IMR-90 (cell line): ENCODE data around the gene OSBPL2. TPM values are rescaled to one million over a fixed set of nuclear protein-coding genes. Genes with fewer than 3 reads are reported as not detected.

ENCODE experiments used
- ATAC-seq: fragments of 200-7000 bp; cut with Tn5 transposase; 2 replicates; pipeline ENCODE4 v1.9.1; 2020; ENCODE audit warnings: low read depth, mild to moderate bottlenecking, moderate library complexity
- BruUV-seq: library from RNA; stranded (reverse); fragments of 400-500 nt; replicated peaks from 2 replicates; lab custom pipeline; 2021; lab: Mats Ljungman, UMichigan
- CTCF ChIA-PET: fragments of 300-600 bp; formaldehyde crosslinking; extraction: SDS; loops from one replicate; lab custom pipeline; 2021; ENCODE audit warnings: antibody characterized with exemption; lab: Yijun Ruan, JAX
- POLR2A ChIA-PET: fragments of 300-600 bp; sonication (Branson Sonifier 250); formaldehyde crosslinking; loops from one replicate; lab custom pipeline; 2022; ENCODE audit warnings: antibody characterized with exemption; ENCODE audit not compliant: unreplicated experiment; lab: Charles Lee
- DNase-seq: peaks from one replicate; pipeline ENCODE4 v3.0.0; 2013
- H2AFZ ChIP-seq: replicated peaks from 2 replicates; pipeline ENCODE3; 2013; ENCODE audit warnings: low read length, mild to moderate bottlenecking; ENCODE audit not compliant: poor library complexity
- H2AK5ac ChIP-seq: 2 replicates; pipeline ENCODE4 v1.6.1; 2013; ENCODE audit warnings: low read depth, low read length, inconsistent platforms
- H2AK9ac ChIP-seq: replicated peaks from 2 replicates; pipeline ENCODE3; 2013; ENCODE audit warnings: mild to moderate bottlenecking, low read depth, low read length, moderate library complexity; ENCODE audit not compliant: poor library complexity
- H2BK120ac ChIP-seq: 2 replicates; pipeline ENCODE4 v1.6.1; 2013; ENCODE audit warnings: low read depth, low read length, inconsistent platforms
- H2BK15ac ChIP-seq: 3 replicates; pipeline ENCODE4 v1.6.1; 2013; ENCODE audit warnings: low read depth, low read length, inconsistent platforms
- H2BK20ac ChIP-seq: 2 replicates; pipeline ENCODE4 v1.6.1; 2013; ENCODE audit warnings: low read depth, mild to moderate bottlenecking, inconsistent platforms, low read length, moderate library complexity
- H2BK5ac ChIP-seq: 2 replicates; pipeline ENCODE4 v1.6.1; 2013; ENCODE audit warnings: mild to moderate bottlenecking, low read depth, low read length, inconsistent platforms; ENCODE audit not compliant: poor library complexity, severe bottlenecking
- H3K14ac ChIP-seq: replicated peaks from 2 replicates; pipeline ENCODE4 v1.6.1; 2013; ENCODE audit warnings: low read depth, low read length, inconsistent platforms
- H3K18ac ChIP-seq: 2 replicates; pipeline ENCODE4 v1.6.1; 2013; ENCODE audit warnings: low read depth, low read length, control low read depth
- H3K23ac ChIP-seq: 2 replicates; pipeline ENCODE4 v1.6.1; 2013; ENCODE audit warnings: low read depth, low read length, inconsistent platforms
- H3K27ac ChIP-seq: 2 replicates; pipeline ENCODE4 v1.5.1; 2013; ENCODE audit warnings: mild to moderate bottlenecking, control low read depth, low read length; ENCODE audit not compliant: insufficient read depth
- H3K27me3 ChIP-seq: 2 replicates; pipeline ENCODE4 v1.6.1; 2013; ENCODE audit warnings: low read length; ENCODE audit not compliant: control insufficient read depth, insufficient read depth
- H3K36me3 ChIP-seq: 2 replicates; pipeline ENCODE4 v1.6.1; 2013; ENCODE audit warnings: low read length, mixed read lengths; ENCODE audit not compliant: control insufficient read depth, insufficient read depth
- H3K4ac ChIP-seq: 2 replicates; pipeline ENCODE4 v1.6.1; 2013; ENCODE audit warnings: low read depth, low read length, inconsistent platforms
- H3K4me1 ChIP-seq: 2 replicates; pipeline ENCODE4 v1.6.1; 2013; ENCODE audit warnings: low read length, mixed read lengths; ENCODE audit not compliant: control insufficient read depth, insufficient read depth
- H3K4me2 ChIP-seq: 2 replicates; pipeline ENCODE4 v1.6.1; 2013; ENCODE audit warnings: low read depth, mild to moderate bottlenecking, control low read depth, low read length, moderate library complexity
- H3K4me3 ChIP-seq: 2 replicates; pipeline ENCODE4 v1.5.1; 2013; ENCODE audit warnings: low read depth, mild to moderate bottlenecking, control low read depth, low read length, moderate library complexity; ENCODE audit not compliant: insufficient read depth
- H3K56ac ChIP-seq: 2 replicates; pipeline ENCODE4 v1.6.1; 2013; ENCODE audit warnings: low read length, inconsistent platforms; ENCODE audit not compliant: insufficient read depth; ENCODE audit errors: extremely low read depth
- H3K79me1 ChIP-seq, 2 experiments: 2 replicates each; pipeline ENCODE4 v1.6.1; 2013; ENCODE audit warnings: low read length in 2 of 2, inconsistent platforms in 1 of 2, low read depth in 1 of 2
- H3K9ac ChIP-seq: 2 replicates; pipeline ENCODE4 v1.6.1; 2013; ENCODE audit warnings: low read depth, low read length, control low read depth
- H3K9me1 ChIP-seq: 2 replicates; pipeline ENCODE4 v1.6.1; 2013; ENCODE audit warnings: low read length, inconsistent platforms; ENCODE audit not compliant: insufficient read depth
- H3K9me3 ChIP-seq: 2 replicates; pipeline ENCODE4 v1.6.1; 2013; ENCODE audit warnings: low read length; ENCODE audit not compliant: control insufficient read depth, insufficient read depth
- H4K20me1 ChIP-seq: 2 replicates; pipeline ENCODE4 v1.6.1; 2013; ENCODE audit warnings: low read length, inconsistent platforms; ENCODE audit not compliant: insufficient read depth
- H4K5ac ChIP-seq: 2 replicates; pipeline ENCODE4 v1.6.1; 2013; ENCODE audit warnings: mild to moderate bottlenecking, low read depth, low read length, control low read depth
- H4K8ac ChIP-seq, 2 experiments: 2 replicates each; pipeline ENCODE4 v1.6.1; 2013; ENCODE audit warnings: low read depth in 2 of 2, low read length in 2 of 2, control low read depth in 1 of 2, inconsistent platforms in 1 of 2
- H4K91ac ChIP-seq: 2 replicates; pipeline ENCODE4 v1.6.1; 2013; ENCODE audit warnings: low read depth, low read length, inconsistent platforms; ENCODE audit not compliant: insufficient read depth
- SMC3 ChIP-seq: fragments of 150-350 bp; IDR thresholded peaks from 2 replicates; pipeline ENCODE4 v1.6.1; 2016; ENCODE audit warnings: low read depth, mild to moderate bottlenecking, antibody characterized with exemption, low read length, moderate library complexity
- WGBS, 2 experiments: methylation state at CpG; one replicate each; pipeline versions ENCODE4 v1.1.5 to v1.1.7; 2013; ENCODE audit warnings: missing lambda C conversion rate in 2 of 2; ENCODE audit not compliant: insufficient read length in 1 of 2; ENCODE audit errors: extremely low coverage in 2 of 2; 5-methylcytosine and 5-hydroxymethylcytosine counted together
- dilution Hi-C: fragments of 300-500 bp; cut with HindIII; formaldehyde crosslinking; loops from one replicate; pipeline ENCODE4 v1.14.3; 2018; ENCODE audit warnings: low sequenced_read_pairs; ENCODE audit not compliant: unreplicated experiment
- in situ Hi-C: fragments of 300-500 bp; cut with MboI; formaldehyde crosslinking; loops from 3 replicates; pipeline ENCODE4 v1.14.3; 2019; ENCODE audit warnings: low sequenced_read_pairs, inconsistent platforms, mixed read lengths
- intact Hi-C: fragments of 100-400 bp; cut with micrococcal nuclease; formaldehyde crosslinking; loops from 2 replicates; pipeline ENCODE4 v1.10.0; 2022
- polyA plus RNA-seq, 3 experiments: library from polyadenylated mRNA; depleted of rRNA; stranded (reverse); fragments of >200 nt; gene quantifications; 2 replicates each; pipeline ENCODE4 v1.2.3, GENCODE V29; 2012; ENCODE audit warnings: low replicate concordance in 1 of 3
- total RNA-seq: library from RNA; depleted of rRNA; stranded (reverse); fragments of >200 nt; gene quantifications from 2 replicates; pipeline ENCODE4 v1.2.3, GENCODE V29; 2012

The OSBPL2 gene
- total and polyA plus RNA-seq, 2 of the 4 experiments (the other 2 are of a cell fraction) = 19.3 to 27.6 TPM

DNA sequence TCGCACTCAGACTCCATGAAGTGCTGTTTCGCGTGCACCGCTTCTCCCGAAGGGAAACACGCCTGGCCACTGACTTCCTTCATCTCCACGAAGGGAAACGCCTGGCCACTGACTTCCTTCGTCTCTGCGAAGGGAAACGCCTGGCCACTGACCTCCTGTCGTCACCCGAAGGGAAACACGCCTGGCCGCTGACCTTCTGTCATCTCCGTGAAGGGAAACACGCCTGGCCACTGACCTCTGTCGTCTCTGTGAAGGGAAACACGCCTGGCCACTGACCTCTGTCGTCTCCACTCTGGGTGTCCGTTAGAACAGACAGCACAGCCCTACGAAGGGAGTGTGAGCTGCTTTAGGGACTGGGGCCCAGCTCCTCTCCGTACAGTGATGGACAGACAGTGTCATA lies 47.4 kb downstream of the OSBPL2 start:
- Histone ChIP-seq H3K9ac (no peak overlapping the region), H3K4me1 (no peaks in the 10 kb centered on the region), H2BK5ac (no peak overlapping the region), H4K91ac (no peak overlapping the region), H2BK20ac (no peak overlapping the region), H2BK120ac (no peak overlapping the region), H3K4me3 (no peak overlapping the region), H3K18ac (no peak overlapping the region), H3K4me2 (no peak overlapping the region), H3K79me1 (no peaks in the 10 kb centered on the region; a peak in 1 of 4 replicates), H3K36me3 (peaks cover 58% of the 10 kb centered on the region), H2AK9ac (no peak overlapping the region), H2AFZ (peak overlapping the region; percentile 35), H3K27me3 (no peaks in the 10 kb centered on the region), H4K5ac (no peak overlapping the region), H3K9me3 (no peaks in the 10 kb centered on the region), H3K23ac (no peak overlapping the region), H2BK15ac (no peak overlapping the region), H3K9me1 (no peaks in the 10 kb centered on the region; the same call in 1 of the 2 replicates), H3K27ac (no peak overlapping the region), H3K14ac (no peak overlapping the region), H4K8ac (no peak overlapping the region), H3K4ac (no peak overlapping the region), H3K56ac (no peak overlapping the region), H4K20me1 (no peaks in the 10 kb centered on the region; the same call in none of the 2 replicates), H2AK5ac (no peak overlapping the region)
- TF ChIP-seq SMC3 = no peak
- ATAC-seq (no peak), DNase-seq (no peak)
- intact Hi-C loops (no loop called here), in situ Hi-C loops (loop anchor here (25.0 kb wide), 1 partner anchor 327 kb away; no protein-coding TSS in a partner anchor), dilution Hi-C loops (loop anchor here (25.0 kb wide), 1 partner anchor 102 kb away; the partner anchor contains the start of gene RPS21)
- CTCF ChIA-PET = no interaction called here
- WGBS, 2 experiments = 88% methylated on average over 18 of the region's 23 CpGs; no CpG with 5 or more reads in 1 of the 2 experiments
- BruUV-seq = no TSS peak
- POLR2A ChIA-PET = no interaction called here
